ENCODE measurements around the gene GNGT2. TPM values are rescaled to one million over a fixed set of nuclear protein-coding genes. Genes with fewer than 3 reads are reported as not detected.

The GNGT2 gene
- total RNA-seq, 8 experiments from 2014 or later = 0.42 to 12.2 (median 1.1) TPM; not detected in 3

DNA sequence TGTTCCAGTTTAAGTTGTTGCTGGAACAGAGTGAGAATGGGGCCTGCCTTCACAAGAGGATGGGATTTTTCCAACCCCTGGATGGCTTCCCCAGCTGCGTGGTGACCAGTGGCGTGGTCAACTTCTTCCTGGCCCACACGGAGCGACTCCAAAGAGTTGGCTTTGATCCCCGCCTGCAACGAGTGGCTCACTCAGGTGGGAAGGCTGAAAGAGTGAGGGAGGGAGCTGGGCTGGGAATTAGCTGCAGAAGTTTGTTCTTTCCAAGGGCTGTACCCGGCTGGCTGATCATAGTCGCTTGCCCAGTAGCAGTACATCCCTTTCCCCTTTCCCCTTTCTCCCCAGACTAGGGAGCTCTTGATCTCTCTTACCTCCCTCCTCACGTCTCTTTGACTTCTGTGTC lies 41.7 kb downstream of the GNGT2 start:
- no peaks in the 10 kb centered on the region for H3K4me1 ChIP-seq (replicated peaks in 1 of 2)
- WGBS, 10 experiments = 0 to 85% (median 35%) methylated on average over 1 to 6 of the region's 9 CpGs; no CpG with 5 or more reads in 1 of the 10 experiments
- no peak overlapping the region for H3K4me3 ChIP-seq
- no peak for ATAC-seq (replicated peaks in 6 of 8)
- in situ Hi-C loops (cut with MboI; ENCODE audit: low pct_unique_long_range_greater_than_20kb in 2 of 9, low sequenced_read_pairs in 9 of 9, unreplicated experiment in 9 of 9) = no loop called here
- no peak overlapping the region for H3K27ac ChIP-seq

GRCh38 chr17:49165143-49165542 lies 45.2 kb downstream of the GNGT2 start:
- WGBS, 10 experiments = 20 to 90% (median 60%) methylated on average over 1 to 2 of the region's 2 CpGs; no CpG with 5 or more reads in 1 of the 10 experiments

DNA sequence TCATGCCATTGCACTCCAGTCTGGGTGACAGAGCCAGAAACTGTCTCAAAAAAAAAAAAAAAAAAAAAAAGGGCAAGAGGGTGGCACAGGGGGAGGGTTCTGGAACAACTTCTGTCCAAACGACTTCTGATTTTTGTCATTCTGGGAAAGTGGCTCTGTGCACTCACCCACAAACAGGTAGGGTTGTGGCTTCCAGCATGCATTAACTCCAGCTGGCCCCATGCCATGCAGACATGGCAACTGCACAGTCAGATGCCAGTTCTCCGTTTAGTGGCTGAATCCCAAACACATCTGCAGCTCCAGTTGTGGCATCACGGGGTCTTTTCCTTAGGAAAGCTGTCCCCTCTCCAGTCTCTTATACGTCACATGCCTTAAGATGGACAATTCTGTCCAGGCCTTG lies 47.5 kb downstream of the GNGT2 start:
- in situ Hi-C loops (cut with MboI; ENCODE audit: low pct_unique_long_range_greater_than_20kb in 2 of 9, low sequenced_read_pairs in 9 of 9, unreplicated experiment in 9 of 9) = no loop called here
- Histone ChIP-seq H3K27ac (no peak overlapping the region), H3K4me3 (no peak overlapping the region), H3K4me1 (replicated peaks in 1 of 2) (no peaks in the 10 kb centered on the region)
- 0 to 77% (median 29%) methylated on average over 1 to 3 of the region's 4 CpGs; no CpG with 5 or more reads in 5 of the 10 experiments for WGBS, 10 experiments
- ATAC-seq (replicated peaks in 6 of 8) = no peak

More at GRCh38 chr17:49165143-49165542, 45.2 kb downstream of the GNGT2 start:
- Histone ChIP-seq H3K27ac (no peak overlapping the region), H3K4me3 (no peak overlapping the region), H3K4me1 (replicated peaks in 1 of 2) (no peaks in the 10 kb centered on the region)
- ATAC-seq (replicated peaks in 6 of 8) = no peak
- in situ Hi-C loops (cut with MboI; ENCODE audit: low pct_unique_long_range_greater_than_20kb in 2 of 9, low sequenced_read_pairs in 9 of 9, unreplicated experiment in 9 of 9) = no loop called here

DNA sequence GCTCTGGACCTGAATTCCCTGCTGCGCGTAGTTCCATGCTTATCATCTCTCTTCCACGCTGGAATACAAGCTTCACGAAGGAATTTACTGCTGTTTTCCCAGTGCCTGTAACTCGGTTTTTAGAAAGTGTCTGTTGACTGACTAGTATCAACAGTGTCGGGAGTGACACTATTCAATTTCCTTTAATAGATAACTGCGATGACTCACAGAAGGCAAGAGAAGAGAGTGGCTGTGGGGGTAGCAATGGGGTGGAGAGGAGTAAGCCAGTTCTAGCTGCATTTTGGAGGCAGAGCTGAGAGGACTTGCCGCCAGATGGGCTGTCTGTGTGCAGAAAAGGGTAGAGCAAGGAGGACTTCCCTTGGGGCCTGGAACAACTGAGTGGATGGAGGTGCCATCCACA lies 52.6 kb downstream of the GNGT2 start:
- H3K4me3 ChIP-seq = no peak overlapping the region
- ATAC-seq (replicated peaks in 6 of 8) = peak in 6 of 8 experiments; percentile 37 to 83 (median 60)
- in situ Hi-C loops (cut with MboI; ENCODE audit: low pct_unique_long_range_greater_than_20kb in 2 of 9, low sequenced_read_pairs in 9 of 9, unreplicated experiment in 9 of 9) = no loop called here
- 28 to 67% (median 53%) methylated on average over 1 to 7 of the region's 8 CpGs; no CpG with 5 or more reads in 1 of the 10 experiments for WGBS, 10 experiments
- H3K4me1 ChIP-seq (replicated peaks in 1 of 2) = no peaks in the 10 kb centered on the region
- no peak overlapping the region for H3K27ac ChIP-seq

DNA sequence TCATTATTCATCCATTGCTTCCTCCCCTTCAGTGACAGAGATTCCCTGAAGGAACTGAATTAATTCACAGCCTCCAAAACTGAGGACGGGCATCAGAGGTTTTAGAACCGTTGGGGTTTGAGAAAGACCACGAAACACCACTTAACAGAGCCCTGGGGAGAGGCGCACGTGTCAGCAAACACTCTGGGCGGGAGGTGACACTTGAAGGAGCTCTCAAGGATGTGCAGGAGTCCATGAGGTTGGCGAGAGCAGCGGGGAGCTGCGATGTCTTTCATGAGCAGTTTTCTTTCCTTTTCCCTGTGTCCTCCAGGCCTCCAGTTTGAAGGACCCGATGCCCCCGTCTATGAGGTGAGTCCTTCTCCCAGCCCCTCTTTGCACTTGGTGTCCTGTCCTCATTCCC lies 54.1 kb downstream of the GNGT2 start:
- Histone ChIP-seq H3K4me3 (no peak overlapping the region), H3K27ac (no peak overlapping the region), H3K4me1 (replicated peaks in 1 of 2) (no peaks in the 10 kb centered on the region)
- in situ Hi-C loops (cut with MboI; ENCODE audit: low pct_unique_long_range_greater_than_20kb in 2 of 9, low sequenced_read_pairs in 9 of 9, unreplicated experiment in 9 of 9) = no loop called here
- 20 to 83% (median 73%) methylated on average over 1 to 7 of the region's 11 CpGs; no CpG with 5 or more reads in 2 of the 10 experiments for WGBS, 10 experiments
- no peak for ATAC-seq (replicated peaks in 6 of 8)

Other genes with a start within 250 kb of the GNGT2 start
- gene GIP, start 242.0 kb downstream of the GNGT2 start, total RNA-seq = not detected
- gene IGF2BP1, start 213.2 kb downstream of the GNGT2 start, total RNA-seq = 100 to 1,000 TPM in 1 of 8 experiments, 10 to 100 TPM in 6, 1 to 10 TPM in 1; 4.0 to 107 (median 18.1) TPM
- under 1 TPM in 5 of 8 experiments, not detected in 3; 0.04 to 0.22 (median 0.07) TPM for gene B4GALNT2, start 77.8 kb downstream of the GNGT2 start, total RNA-seq
- gene ABI3, start 133 bp upstream of the GNGT2 start, total RNA-seq = 10 to 100 TPM in 1 of 8 experiments, 1 to 10 TPM in 3, under 1 TPM in 2, not detected in 2; 0.17 to 14.1 (median 1.7) TPM
- gene PHOSPHO1, start 20.2 kb upstream of the GNGT2 start, total RNA-seq = 10 to 100 TPM in 2 of 8 experiments, 1 to 10 TPM in 1, under 1 TPM in 4, not detected in 1; 0.13 to 67.9 (median 0.57) TPM
- gene ZNF652, start 151.7 kb upstream of the GNGT2 start, total RNA-seq = 10 to 100 TPM; 18.5 to 39.5 (median 30.9) TPM
- gene PHB1, start 204.3 kb upstream of the GNGT2 start, total RNA-seq = 100 to 1,000 TPM in 4 of 8 experiments, 10 to 100 TPM in 4; 63.4 to 196 (median 97.5) TPM

Measured in motor neuron (in vitro differentiated cells).